CD4-positive, alpha-beta T cell treated with Interleukin-4 for 4 hours (primary cell): ENCODE results near the gene HIVEP3.

ENCODE experiments used
- DNase-seq: peaks from one replicate; pipeline ENCODE4 v3.0.0-alpha.2; 2020

The HIVEP3 gene

DNA sequence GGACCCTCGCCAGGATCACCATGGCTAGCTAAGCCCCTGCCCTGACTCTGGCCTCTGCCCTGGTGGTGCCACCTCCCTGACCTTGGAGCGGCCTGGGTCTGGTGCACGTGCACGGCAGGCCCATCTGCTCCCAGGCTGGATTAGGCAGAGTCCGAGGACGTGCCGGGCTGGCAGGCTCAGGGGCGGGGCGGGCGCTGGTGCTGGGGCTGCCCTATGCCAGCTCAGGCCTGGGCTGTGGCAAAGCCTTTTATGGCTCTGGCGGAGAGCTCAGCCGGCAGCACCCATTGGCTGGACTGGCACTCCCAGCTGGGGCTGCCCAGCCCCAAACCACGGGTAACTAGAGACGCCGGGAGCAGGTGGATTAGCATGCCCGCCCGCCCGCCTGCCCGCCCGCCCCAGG is 417.1 kb downstream of the HIVEP3 start:
- no peak for DNase-seq

DNA sequence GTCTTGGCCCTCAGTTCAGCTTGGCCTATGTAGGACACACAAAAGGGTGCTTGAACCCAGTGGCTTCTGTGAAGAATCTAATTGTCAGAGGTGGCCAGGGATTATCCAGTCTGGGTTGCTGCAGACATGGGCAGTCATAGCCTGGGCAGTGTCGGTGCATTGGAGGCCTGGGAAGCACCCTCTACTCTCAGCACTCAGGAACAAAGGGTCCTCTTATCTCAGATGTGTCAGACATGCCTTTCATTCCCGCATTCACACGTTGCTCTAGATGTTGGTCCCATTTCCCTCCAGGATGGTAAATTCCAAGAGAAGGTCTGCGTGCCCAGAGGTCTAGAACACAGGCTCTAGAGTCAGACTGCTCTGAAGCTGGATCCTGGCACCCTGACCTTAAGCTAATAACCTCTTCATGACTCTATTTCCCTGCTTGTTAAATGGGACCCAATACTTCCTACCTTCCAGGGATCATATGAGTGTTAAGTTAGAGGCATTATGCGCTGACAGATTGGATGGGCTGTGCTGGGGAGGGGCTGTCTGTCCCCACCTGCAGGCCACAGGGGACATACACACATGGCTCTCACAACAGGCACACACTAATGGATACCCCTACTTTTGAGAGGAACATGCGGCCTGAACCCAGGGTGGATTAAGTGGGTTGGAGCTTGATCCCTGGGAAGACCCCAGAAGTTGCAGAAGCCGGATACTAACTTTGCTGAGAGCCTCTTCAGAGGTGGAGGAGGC is 417.8 kb downstream of the HIVEP3 start:
- DNase-seq, result no peak

DNA sequence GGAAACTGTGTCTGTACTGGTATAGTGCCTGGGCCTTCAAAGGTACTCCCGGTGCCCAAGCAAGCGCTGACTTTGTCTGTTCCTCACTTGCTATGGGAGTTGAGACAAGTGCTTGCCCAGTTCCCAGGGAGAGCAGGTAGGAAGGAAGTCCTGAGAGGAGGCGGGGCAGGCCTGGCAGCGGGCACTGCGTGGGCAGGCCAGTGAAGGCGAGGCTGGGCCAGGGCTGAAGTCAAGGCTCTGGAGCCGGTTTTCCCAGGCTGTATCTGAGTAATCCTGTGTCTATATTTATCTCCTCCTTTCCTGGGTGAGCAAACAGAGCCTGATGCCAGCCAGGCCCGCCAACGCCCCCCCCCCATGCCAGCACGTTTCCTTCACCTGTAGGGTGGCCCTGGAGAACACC is 418.3 kb downstream of the HIVEP3 start:
- DNase-seq, result no peak

DNA sequence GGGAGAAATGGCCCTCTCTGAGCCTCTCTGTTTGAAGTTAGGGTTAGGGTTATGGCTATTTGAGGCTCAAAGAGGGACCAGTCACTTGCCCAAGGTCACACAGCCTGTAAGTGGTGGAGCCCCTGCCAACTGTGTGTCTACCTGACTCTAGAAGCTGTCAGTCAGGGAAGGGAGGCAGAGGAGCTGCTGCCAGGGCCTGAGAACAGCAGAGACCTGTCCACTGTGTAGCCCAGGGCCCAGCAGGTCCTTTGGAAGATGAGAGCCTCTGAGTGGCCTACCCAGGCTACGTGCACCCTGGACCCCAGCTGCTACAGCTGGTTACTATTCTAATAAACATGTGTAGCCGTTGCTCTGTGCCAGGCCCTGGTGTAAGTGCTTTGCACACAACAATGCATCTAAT is 419.1 kb downstream of the HIVEP3 start:
- no peak for DNase-seq

DNA sequence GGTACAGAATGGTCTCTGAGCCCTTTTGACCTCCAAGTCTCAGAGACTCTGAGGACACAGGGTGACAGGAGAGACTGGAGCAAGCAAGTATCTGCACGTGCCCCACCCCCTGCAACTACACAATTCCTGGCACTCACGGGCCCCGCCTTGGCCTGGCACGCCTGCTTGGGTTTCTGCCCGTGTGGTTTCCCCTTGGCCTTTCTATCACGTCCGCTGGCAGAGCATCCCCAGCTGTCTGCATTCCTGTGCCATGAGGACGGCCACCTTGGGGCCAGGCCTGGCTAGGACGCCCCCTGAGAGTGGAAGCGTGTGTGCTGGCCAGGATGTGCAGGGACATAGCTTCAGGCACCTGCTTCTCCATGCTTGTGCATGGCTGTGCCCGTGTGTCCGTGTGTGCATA is 419.9 kb downstream of the HIVEP3 start:
- DNase-seq, result no peak

DNA sequence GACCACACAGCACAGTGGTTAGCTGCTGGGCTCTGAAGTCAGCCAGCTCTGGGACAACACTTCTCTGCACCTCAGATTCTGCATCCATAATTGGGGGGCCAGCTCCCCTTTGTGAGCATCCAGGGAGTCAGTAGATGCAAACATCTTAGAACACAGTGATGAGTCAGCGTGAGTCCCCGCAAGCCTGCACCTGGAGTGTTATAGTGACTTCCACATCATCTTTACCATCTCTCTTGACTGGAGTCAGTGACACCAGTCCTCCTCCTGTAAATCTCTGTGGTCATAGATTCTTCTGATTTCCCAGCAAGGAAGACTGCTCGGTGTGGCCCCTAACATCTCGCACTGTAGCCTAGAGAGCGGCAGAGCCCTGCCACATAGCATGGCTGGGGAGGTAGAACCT is 420.3 kb downstream of the HIVEP3 start:
- DNase-seq, result no peak

DNA sequence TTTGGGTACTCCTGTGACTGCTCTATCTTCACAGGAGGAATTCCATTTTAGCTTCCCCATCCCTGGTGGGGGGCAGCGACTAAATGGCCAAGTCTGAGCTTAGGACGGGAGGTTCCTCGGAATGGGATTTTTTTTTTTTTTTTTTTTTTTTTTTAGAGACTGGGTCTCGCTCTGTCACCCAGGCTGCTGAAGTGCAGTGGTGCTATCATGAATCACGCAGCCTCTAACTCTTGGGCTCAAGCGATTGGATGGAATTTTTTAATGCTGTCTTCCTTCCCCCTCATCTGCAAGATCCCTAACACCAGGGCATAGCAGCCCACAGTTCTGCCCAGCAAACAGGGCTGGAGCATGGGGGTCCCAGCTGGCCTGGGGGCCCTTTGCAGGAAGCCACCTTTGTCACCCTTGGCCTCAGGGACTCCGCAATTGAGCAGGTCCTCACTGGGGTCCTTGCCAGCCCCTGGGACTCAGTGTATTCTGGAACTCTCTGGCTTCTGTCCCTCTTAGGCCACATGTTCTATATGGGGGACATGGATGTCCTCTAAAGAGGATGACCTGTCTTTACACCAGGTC is 421.2 kb downstream of the HIVEP3 start:
- no peak for DNase-seq

DNA sequence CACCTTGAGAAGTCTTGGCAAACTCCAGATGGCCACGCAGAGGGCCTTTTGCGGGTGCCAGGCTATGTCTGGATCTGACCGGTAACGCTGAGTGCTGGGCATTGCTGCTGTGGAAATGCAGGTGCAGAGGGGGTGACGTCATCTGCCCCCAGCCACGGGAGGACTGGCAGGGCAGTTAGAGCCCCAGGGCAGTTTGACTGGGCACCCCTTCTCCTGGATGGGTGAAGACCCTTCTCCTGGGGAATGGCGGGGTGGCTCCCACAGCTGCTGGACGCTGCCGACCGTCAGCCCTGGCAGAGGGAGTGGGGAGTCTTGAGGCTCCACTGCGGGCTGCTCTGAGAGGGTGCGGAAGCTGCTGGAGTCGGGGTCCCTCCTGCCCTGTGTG is 421.7 kb downstream of the HIVEP3 start:
- DNase-seq, result no peak

DNA sequence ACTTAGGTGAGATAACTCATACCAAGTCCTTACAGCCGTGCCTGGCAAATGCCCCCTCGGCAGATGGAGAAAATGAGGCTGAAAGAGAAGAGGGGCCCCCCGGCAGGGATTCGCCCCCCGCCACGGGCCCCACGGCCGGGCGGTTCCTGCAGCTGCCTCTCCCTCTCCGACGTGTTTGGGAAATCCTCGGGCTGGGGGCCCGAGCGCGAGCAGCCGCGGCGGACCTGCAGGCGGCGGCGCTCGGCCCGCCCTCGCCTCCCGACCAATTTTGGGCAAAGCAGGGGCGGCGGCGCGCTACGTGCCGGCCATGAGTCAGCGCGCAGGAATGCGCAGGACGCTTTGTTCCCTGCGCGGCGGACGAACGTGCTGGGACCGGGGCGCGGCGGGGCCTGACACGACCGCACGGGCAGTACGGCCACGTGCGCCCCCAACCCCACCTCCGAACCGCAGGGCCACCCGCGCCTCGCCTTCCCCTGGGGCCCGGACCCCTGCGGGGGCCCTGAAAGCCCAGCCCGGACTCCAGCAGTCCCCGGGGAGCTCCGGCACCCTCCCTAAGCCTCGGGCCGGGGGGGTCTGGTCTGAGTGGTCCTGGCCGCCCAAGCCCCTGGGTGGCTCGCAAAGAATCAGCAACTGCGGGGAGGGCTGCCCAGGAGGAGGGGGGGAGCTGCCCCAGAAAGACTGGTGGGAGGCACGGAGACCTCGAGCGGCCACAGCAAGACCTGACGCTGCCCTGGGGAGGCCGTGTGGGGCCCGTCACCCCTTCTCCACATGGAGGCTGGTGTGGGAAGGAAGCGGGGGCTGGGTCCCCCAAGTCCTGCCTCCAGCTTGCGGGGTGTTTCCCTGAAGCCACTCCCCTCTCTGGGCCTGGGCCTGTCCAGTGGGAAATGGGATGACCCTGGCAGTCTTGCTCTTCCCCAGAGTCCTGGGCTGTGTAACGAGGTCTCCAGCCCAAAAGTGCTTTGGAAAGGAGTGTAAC is 422.4 kb downstream of the HIVEP3 start:
- no peak for DNase-seq

DNA sequence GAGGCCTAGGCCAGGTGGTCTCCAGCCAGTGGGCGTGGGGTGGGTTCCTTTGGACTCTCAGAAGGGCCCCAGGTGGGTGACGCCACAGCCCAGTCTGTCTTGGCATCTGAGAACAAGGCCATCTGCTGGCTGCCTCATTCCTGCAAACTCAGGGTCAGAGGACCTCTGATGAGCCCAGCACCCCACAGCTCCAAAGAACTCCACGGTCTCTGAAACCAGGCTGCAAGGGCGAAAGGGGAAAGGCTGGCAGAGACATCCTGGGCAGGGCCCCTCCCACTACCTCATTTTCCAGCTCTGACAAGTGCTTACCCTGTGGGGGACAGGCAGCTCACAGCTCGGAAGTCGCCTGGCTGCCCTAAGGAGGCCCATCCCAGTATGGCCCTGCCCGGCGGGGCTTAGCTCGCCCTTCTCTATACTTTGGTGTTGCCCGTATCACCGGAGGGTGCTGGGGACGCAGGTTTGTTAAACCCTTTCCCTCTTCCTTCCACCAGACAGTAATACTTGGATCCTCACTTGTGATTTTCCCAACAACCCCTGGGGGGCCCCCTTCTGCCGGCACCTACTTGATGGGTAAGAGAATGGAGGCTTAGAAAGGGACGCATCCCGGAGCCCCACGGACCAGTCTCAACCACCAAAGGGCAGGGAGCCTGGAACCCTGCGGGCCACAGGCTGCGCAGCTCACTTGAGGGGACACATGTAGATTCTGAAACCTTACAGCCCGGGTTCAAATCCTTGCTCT is 423.3 kb downstream of the HIVEP3 start:
- no peak for DNase-seq

DNA sequence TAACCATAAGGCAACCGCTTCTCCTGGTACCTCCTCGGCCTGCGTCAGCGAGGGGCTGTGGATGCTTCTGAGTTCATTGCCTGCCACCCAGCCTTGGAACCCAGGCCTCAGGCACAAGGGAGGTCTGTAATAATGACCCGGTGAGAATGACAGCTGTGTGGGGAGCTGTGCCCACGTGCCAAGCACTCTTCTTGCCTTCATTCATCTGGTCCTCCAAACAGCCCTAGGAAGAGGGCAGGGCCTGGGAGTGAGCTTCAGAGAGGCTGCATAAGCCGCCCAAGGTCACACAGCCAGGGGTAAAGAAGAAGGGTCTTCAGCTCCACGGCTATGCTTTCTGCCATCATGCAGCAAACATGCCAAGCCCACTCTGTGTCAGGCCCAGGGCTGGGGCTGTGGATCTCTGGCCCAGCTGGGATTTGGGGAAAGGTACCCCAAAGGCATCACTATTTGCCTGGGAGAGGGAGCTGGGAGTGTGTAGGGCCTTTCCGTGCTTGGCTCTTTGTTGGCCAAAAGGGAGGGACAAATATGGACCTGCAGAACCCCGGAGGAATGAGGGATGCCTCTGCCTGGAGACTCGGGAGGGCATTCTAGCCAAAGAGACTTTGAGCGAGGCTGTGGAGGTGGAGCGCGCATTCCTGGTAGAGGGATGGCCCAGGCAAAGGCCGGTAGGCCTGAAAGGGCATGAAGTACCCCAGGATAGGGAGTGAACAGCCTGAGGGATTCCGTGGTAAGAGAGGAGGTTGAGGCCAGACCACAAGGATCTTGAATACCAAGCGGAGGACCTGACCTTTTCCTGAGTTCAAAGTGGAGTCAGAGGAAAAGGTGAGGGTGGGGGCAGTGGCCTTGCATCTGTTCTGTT is 424.1 kb downstream of the HIVEP3 start:
- DNase-seq, result no peak

DNA sequence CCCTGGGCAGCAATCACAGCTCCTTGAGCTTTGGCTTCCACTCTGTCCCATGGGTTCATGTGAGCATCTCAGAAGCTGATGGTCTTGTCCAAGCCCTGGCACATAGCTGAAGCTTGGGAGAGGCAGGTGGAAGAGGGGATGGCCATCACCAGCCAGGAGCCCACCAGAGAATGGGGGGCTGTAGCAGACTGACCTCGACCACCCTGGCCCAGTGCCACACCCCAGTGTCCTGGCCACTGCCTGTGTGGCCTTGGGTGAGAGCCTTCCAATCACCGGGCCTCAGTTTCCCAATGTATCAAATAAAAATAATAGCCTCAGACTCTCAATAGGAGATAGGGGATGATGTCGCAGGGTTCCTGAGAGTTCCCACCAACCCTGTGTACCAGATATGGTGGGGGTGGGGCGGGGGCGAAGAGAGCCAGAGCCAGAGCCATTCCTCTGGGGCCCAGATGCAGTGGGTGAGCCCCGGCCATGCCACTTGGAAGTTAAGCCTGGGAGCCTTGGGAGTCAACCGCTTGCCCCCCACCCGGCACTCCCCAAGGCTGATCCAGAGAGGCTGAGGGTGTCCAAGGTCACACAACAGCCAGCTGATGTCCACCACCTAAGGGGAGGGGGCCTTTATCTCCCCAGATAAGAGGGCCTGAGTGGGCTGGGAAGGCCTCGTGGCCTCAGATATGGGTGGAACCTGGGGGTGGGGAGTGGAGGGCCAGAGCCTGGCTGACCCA is 424.9 kb downstream of the HIVEP3 start:
- no peak for DNase-seq

DNA sequence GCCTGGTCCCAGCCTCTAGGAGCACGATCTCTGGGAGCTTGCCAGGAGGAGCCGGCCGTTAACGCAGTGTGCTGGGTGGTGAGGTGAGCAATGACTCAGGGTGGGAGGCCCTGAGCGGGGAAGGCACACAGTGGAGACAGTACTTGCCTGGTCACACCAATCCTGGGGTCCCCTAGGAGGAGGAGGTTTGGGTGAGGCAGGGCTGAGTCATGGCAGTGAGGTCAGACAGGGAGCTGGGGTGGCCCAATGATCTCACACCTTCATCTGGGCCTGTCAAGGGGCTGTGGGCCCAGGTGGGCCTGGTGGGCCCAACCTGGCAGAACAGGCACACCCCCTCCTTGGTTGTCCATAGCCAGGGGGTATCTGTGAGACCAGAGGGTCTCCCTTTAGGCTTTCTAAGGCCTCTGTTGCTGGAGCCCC is 425.6 kb downstream of the HIVEP3 start:
- no peak for DNase-seq

DNA sequence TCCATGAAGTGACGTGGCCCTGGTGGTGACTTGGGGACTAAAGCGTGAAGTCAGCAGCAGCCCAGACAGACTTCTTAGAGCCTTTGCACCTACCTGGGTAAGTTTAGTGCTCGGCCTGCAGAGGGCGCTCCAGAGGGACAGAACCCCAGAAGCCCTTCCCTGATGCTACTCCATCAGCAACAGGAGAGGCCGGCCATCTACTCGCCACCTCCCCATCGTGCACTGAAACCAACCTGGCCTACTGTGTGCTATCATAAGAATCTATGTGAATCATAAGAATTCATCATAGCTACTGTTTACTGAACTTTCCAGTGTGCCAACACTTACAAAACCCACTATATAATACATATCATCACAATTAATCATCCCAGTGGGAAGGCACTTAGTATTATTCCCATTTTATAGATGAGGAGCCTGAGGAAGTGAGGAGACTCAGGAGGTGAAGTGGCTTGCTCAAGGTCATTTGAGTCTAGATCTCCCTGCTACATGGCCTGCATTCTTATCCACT is 426.3 kb downstream of the HIVEP3 start:
- DNase-seq, result no peak

DNA sequence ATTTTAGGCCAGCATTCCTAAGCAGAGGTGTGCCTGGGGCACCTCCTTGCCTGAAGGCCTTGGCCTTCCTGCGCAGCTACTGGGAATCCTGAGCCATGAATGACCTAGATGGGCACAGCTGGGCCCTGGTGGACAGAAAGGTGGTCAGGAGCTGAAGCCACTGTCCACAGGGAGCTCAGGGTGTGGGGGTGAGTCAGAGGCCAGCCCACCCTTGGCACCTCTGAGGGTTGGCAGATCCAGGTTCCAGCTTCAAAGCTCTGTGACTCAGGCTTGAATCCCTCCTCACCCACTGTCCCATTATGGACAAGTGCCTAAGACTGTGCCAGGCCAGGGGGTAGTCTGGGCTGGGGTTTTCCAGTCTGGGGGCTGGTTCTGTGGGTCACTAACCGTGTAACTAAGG is 427.8 kb downstream of the HIVEP3 start:
- DNase-seq, result no peak

DNA sequence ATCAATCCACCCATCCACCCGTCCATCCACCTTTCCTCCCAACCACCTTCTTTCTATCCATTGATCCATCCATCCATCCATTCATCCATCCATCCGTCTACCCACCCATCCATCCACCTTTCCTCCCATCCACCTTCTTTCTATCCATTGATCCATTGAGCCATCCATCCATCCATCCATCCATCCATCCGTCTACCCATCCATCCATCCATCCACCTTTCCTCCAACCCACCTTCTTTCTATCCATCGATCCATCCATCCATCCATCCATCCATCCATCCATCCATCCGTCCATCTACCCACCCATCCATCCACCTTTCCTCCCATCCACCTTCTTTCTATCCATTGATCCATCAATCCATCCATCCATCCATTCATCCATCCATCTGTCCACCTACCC is 429.2 kb downstream of the HIVEP3 start:
- DNase-seq, result no peak

DNA sequence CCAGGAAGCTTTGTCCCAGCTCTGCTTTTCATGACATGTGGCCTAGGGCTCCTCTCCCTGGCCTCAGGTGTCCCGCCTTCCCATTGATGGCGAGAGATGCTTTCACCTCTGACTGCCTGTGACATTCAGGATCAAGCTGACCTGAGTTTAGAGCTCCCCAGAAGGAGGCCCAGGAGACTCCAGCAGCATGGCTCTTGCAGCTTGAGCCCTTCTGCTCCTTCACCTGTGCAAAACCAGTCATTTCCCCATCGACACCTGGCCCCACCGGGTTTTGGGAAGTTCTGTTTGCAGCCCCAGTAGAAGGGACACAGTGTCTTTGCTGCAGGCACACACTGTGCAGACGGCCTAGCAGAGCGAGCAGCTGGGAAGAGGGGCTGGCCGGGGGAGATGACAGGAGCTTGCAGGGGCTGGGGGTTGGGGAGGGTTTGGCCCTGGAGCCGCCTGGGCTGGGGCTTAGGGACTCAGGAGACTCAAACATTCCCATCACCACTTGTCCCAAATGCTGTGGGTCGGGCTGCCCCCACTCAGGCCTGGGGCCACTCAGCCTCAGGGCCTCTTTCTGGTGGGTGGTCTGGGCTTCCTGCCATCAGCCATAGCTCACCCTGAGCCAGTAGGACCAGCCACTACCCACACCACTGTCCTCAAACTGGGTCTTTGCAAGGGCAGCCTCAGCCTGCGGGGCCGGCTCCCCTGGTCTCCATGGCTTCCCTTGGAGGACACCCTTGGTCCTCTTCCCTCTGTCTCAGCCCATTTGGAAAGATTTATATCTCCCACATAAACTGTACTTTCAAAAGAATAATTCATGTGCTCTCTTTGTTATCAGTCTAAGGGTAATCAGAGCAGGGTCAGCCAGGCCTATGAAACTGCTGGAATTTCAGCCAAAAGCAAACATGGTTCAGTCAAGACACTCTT is 430.4 kb downstream of the HIVEP3 start:
- no peak for DNase-seq

DNA sequence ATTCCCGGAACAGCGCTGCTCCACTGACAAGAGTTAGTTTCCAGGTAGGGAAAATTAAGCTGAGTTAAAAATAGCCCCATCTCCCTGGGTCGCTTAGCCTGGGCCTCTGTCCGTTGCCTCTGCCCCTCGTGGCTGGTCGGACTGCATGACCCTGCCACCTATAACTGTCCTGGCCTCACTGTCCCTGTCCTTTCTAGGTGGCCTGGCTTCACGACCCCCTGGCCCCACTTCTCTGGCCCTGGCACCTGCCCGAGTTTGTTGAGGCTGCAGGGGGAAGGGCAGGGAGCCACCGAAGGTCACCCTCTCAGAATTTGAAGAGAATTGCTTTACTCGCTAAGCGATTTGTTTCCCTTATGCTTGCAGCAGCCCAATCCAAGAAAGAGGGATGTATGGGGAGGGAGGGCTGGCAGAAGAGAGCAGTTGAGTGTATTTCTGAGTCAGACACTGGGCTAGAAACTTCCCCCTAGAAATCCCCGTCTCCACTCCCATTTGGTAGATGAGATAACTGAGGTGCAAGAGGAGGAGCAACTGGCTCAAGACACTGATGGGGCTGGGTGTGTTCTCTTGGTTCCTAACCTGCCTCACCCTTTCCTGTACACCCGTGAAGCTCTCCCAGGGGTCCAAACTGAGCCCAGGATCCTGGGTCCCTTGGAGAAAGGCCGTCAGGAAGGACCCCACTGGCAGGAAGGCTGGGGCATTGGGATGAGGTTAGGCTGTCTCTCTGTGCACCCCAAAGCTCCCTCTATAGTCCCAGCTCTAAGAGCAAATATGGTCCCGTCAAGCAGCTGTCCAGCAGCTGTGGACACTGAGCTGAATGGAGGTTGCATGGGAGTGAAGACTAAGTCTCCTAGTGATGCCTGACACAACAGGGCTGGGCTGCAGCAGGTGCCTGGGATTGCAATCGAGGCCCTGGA is 431.3 kb downstream of the HIVEP3 start:
- no peak for DNase-seq
